HG03460 (cell line): Measurements from ENCODE around the gene BAIAP2.

ENCODE experiments used
- ATAC-seq: cut with Tn5 transposase; IDR thresholded peaks from one replicate; pipeline ENCODE4 v1.9.1; 2021; ENCODE audit not compliant: unreplicated experiment

The BAIAP2 gene

DNA sequence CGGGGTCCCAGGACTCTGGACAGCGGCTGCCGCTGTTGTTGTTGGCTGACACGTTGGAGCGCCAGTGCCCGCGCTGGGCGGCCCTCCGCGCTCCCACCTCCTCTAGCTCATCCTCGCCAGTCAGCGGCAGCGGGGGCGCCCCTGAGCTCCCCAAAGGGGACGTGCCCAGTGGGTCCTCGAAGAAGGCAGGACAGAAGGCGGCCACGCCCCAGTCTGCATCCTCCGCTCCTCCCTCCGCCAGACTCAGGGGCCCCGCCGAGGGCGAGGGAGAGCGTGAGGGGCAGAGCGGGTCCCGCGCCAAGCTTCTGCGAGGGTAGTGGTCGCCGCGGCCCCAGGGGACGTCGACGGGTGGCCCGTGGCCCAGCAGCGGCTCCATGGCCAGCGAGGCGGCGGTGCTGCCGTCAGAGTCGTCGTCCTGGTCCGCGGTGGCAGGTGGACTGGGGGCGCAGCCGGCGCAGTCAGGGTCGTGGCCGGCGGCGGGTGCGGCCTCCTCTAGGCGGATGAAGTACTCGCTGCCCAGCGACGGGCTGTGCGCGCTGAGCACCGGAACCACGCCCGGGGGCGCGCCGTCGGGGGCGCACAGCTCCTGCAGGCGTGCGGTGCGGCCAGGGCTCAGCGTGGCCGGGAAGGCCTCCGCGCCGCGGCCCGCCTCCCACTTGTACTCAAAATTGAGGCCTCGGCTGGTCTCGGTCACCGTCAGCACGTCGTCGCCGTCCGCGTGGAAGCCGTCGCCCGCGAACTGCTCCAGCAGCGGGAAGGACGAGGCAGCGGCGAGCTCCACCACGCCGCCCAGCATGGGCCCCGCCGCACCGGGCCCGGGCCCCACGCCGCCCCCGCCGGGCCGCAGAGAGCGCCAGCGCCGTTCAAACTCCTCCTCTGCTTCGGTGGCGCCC lies 87.1 kb downstream of the BAIAP2 start:
- ATAC-seq, result no peak

DNA sequence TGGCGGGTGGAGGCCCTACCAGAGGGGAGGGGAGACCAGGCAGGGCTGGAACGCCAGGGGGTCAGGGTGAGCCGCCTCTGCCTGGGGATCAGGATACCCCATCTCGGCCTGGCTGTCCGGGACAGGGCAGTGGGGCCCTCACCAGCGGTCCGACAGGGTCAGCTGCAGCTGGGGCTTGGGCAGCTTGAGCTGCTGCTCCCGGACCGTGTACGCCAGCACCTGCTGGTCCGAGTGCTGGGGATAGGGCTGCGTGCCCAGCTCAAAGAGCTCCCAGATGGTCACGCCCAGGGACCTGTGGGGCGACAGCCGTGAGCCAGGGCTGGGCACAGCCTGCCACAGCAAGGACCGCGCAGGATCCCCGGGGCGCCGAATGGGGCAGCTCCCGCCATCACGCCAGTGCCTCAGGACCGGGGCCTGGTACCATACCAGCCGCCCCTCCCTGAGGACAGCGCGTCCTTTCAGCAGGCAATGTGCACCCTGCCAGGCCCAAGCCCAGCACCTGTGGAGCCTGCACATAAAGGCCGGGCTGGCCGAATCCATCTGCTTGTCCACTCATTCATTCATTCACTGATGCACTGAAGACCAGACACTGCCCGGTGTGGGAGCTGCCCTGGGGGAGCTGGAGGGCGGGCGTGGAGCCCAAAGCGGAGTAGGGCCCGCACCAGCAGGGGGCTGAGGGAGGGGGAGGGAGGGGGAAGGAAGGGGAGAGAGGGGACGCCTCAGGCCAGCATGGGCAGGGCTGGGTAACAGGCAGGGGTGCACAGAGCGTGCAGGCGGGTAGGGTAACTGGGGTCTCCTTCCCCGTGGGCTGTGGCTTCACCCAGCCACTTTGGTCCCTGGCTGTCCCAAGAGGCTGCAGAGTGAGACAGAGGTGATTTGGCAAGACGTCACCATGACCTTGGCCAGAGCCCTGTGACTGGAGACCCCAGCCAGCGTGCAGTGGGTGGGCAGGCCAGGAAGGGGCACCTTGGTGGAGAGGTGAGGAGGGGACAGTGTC lies 88.4 kb downstream of the BAIAP2 start:
- ATAC-seq, result no peak

DNA sequence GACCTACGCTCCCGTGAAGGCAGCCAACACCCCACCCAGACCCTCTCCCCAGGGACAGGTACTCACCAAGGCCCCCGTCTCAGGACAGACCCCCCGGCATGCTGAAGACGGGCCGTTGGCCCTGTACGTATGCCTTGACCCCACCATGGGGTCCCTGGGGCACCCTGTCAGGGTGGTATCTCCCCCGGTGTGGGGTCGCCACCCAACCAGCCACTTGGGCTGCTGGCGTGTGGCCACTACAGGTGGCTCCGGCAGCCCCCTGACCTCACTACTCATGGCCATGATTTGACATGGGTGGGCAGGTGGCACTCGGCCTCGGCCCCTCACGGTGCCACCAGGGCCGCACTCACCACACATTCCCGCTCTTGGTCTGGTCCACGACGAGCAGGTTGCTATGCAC lies 89.4 kb downstream of the BAIAP2 start:
- no peak for ATAC-seq

DNA sequence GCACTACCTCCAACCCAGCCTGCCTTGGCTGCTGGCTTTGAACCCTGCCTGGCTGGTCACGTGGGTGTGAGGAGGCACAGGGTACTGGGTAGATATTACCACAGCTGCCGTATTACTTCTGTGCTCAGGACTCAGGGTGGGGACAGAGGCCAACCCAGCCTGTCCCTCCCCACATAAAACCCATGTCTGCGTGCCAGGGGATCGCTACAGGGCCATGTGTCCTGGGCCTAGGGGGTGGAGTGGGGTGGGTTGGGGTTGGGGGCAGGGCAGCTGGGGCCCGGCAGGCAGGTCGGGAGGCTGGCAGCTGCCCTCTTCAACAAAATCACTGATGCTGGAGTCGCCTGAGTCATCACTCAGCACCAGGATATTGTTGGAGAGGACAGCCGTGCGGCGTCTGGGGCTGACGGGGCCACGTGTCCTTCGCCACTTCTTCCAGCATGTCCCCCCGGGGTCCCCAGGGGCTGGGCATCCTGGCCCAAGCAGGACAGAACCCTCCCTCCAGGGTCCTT lies 90.7 kb downstream of the BAIAP2 start:
- ATAC-seq, result no peak

DNA sequence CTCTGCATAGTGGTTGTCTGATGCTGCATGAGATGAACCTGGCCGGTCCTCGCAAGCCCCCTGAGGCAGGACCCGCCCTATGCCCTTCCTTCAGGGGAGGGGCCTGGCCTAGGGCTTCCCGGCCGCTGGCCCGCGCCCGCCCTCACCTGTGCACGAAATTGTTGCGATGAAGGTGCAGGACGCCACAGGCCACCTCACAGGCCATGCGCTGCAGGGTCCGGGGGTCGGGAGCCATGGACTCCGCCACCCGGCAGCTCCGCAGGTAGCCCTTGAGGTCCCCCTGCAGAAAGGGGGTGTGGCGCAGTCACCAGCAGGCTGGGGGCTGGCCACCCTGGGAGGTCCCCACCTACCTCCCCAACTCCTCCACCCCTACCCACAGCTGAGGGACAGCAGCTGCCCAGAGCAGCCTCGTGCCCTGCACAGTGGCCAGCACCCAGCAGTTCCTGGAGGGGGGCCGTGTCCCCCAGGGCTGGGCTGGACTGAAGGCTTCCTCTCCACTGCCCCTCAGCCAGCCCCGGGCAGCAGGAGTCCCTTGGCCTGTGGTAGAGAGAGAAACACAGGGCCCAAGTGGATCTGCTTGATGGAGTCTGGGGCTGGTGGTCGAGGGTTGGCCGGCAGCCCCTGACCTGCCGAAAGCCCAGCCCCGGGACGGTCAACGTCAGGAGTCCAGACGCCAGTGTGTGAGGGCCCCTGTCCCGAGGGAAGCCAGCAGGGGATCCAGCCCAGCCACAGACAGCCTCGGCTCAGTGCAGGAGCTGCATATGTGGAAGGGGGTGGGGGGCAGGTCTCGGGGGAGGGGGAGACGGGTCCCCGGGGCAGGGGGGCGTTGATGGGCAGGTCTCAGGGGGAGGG lies 91.6 kb downstream of the BAIAP2 start:
- ATAC-seq, result no peak

DNA sequence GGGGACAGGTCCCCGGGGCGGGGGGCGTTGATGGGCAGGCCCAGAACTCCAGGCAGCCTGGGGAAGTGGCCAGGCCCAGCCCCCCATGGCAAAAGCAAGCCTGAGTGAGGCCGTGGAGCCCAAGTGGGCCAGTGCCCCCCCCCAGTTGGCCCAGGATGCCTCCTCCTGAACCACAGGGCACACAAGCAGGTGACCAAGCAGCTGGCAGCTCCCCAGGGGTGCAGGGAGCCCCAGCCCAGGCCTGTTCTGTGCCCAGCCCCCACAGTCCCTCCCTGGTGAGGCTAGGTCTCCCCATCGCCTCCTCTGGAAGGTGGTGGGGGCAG lies 92.1 kb downstream of the BAIAP2 start:
- no peak for ATAC-seq

DNA sequence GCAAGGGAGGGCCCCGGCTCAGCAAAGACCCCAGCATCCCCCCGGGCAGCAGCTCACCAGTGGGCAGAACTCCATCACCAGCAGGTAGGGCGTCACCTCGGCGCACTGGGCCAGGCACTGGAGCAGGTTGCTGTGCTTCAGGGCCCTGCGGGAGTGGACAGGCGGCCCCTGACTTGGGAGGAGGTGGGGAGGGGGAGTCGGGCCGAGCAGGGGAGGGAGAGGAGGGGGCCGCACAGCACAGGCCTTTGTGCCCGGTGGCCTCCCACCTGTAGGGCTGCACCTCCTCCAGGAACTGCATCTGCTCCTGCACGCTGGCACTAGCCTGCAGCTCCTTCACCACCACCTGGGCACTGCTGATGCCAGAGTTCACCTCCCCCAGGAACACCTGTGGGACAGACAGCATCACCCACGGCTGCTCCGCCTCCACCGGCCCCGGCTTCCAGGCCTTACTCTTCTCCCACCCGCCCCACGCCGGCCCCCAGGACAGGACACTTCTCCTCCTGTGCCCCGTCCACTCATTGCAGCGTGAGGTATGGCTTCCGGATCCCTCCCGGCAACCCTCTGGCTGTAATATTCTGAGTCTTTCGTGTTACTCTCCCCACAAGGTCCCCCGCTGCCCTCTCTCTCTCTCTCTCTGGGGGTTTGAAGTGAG lies 92.7 kb downstream of the BAIAP2 start:
- no peak for ATAC-seq

DNA sequence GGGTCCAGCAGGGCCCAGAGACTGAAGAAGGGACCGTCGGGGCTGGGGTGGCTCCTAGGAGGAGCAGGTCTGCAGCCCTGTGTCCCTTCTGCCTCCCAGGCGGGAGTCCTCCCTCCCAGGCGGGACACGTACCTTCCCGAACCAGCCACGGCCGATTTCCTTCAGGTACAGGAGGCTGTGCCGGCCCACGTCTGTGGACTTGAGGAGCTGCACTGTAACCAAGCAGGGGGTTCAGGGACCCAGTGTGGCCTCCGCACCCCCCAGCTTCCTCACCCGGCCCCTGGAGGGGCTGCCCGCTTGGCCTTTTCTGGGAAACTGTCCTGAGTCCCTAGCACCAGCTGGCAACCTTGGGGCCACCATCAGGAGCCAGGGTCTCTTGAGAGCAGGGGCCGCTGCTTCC lies 93.4 kb downstream of the BAIAP2 start:
- no peak for ATAC-seq

DNA sequence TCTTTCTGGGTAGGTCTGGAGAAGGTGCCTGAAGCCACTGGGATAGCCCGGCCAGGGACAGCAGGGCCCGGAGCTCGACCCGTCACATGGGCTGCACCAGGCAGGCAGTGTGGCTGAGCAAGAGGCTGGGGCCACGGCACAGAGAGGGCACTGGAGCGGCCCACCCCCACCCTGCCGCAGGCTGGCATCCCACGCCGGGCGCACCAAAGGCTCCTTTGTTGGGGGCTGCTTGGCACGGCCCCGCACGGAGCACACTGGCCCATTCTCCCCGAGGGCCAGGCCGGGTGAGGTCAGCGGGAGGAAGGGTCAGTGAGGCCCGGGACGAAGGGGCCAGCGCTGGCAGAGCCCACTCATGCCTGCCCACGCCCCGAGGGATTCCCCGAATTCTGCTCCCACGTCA lies 93.8 kb downstream of the BAIAP2 start:
- ATAC-seq, result no peak

DNA sequence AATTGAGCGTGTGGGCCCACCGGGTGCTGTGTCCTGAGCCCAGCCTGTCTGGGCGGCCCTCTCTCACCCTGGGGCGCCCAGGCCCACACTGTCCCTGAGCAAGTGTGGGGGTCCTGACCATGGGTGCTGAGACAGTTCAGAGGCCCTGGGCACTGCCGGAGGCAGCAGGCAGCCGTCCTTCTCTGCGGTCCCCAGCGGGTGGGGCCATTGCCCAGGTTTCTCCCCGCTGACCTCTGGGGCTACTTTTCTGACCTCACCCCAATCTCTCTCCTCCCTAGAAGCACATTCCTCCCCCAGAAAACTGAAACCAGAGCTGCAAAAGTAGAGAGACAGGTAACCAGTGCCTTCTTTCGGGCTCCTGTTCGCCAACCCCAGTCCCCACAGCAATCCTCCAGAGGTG lies 94.3 kb downstream of the BAIAP2 start:
- no peak for ATAC-seq

DNA sequence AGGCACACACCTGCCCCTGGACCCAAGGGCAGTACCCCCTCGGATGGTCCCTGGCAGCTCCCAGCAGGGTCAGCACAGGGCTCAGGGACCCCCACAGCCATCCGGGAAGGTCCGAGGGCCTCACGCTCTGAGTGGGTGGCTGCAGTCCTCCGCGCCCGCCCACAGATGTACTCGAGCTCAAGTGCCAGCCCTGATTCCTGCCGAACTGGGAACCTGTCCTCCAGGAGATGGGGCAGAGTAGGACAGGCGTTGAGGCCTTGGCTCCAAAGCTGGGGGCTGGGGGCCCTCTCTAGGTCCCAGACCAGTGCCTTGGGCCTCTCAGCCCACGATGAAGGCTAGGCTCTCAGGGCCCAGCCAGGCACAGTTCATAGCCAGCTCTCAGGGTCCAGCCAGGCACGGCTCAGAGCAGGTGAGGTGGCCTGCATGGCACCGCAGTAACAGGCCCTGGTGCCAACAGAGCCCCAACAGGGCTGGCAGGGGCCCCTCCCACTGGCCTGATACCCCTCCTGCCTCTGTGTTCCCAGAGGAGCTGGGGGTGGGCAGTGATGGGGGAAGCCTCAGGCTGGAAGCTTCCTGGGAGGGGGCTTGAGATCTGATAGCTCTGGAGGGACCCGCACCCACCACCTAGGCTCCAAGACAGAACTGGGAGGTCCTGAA lies 94.9 kb downstream of the BAIAP2 start:
- ATAC-seq, result no peak

DNA sequence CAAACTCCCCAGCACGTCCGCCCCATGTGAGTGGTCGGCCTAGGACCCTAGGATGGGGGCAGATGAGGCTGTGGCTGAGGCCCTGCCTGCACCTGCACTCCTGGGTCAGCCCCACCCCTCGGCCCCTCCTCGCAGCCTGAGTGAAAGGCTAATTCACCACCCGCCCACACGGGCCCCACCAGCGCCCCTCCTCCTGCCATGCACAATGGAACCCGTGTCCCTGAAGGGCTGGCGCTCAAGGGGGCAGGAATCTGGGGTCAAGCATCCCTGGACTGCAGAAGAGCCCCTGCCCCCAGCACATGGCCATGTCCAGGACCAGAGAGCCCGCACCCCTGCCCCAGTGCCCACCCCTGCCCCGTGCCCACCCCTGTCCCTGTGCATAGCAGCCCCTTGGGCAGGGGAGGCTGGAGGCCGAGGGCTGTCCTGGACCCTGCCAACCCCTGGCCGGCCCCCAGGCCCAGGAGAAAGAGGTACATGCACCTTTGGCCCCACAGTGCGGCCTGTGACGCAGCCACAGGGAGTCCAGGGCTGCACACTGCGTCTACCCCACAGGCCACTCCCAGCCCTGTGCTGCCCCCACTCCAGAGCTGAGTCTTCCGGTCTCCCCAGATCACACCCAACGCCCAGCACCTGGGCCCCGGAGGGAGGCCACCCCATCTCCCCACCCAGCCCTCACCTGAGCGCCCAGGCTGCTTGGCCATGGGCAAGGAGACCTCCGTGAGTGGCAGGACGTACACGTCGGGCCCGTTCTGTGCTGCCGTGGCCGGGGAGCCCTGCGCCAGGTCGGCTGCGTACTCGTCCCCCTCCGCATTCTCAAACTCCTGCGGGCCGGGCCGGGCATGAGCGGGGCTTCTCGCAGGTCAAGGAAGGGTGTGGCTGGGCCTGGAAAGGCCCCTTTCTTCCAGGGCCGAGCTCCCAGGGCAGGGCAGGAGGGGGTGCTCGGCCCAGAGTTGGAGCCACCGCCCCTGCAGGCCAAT lies 95.7 kb downstream of the BAIAP2 start:
- ATAC-seq, result no peak

DNA sequence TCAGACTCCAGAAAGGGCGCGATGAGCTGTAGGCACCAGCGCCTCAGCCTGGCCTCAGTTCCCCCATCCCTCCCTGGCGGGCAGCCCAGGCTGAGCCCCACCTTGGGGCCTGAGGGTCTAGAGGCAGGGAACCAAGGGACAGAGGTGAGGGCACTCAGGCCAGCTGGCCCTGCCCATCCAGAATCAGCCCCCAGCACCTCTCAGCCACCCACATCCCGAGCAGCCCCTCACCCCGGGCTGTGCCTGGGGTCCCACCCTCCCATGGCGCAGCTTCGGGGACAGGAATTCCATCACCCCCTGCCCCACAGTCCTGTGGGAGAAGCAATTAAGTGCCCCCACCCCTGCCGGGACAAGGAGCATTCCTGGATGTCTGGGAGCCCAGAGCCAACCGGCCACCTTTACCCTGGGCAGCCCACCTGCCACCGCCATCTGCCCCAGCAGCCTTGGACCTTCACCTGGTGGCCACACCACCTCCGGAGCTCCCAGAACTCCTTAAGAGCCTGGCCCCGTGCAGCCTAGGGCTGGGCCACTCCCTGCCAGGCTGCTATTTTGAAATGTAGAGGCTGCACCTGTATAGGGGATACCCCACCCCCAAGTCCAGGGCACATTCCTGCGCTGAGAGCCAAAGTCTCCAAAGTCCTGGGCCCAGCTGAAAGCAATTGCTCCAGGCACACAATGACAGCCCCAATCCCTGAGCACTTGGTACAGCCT lies 96.7 kb downstream of the BAIAP2 start:
- ATAC-seq, result no peak

DNA sequence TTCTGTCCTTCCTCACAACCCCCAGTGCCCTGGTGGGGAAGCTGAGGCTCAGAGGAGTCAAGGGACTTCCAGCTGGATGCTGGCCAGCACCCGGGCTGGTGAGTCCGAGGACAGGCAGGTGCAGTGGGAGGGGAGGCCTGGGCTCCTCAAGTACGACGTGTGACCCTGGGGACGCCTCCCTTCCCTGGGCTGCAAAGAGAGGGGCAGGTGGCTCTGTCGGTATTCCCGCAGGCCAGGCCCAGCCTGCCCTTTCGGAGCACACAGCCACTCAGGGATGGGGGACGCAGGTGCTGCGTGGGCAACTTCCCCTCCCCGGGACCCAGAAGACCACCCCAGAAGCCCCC lies 97.2 kb downstream of the BAIAP2 start:
- no peak for ATAC-seq

DNA sequence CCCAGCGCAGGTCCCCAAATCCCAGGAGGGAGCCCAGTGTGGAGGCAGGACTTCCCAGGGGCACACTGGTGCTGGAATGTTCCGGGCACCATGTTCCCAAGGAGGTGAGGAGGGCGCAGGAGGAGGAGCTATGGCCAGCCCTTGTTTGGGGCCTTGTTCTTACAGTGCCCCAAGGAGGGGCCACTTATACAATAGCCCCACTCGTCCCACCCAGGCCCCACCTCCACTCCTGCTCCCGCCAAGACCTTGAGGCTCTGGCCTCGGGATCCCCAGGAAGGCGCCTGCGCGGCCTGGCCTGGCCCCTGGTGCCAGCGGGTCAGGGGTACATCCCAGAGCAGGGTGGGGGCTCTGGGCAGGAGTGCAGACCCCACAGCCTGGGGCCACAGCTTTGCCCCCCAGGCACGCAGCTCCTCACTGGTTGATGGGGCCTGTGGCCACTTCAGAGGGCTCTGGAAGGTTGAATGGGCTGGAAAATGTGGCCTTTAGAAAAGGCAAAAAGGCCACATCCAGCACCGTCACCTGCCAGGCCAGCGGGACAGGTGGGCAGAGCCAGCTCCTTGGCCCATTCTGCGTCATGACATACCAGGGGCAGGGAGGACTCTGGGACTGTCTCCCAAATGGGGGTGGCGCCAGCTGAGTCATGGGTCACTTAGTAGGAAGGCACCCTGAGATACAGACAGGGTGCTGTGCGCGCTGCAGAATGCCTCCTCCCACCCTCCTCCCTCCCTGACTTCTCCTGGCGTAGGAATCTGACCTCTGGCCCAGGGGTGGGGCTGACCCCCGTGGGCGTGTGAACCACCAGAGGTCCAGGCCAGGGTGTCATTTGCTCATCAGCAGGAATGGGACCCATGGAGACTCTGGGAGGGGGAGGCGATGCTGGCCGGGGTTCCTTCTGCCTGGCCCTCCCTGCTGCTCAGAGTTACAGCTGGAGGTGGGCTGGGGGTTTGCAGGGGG lies 98.1 kb downstream of the BAIAP2 start:
- no peak for ATAC-seq

DNA sequence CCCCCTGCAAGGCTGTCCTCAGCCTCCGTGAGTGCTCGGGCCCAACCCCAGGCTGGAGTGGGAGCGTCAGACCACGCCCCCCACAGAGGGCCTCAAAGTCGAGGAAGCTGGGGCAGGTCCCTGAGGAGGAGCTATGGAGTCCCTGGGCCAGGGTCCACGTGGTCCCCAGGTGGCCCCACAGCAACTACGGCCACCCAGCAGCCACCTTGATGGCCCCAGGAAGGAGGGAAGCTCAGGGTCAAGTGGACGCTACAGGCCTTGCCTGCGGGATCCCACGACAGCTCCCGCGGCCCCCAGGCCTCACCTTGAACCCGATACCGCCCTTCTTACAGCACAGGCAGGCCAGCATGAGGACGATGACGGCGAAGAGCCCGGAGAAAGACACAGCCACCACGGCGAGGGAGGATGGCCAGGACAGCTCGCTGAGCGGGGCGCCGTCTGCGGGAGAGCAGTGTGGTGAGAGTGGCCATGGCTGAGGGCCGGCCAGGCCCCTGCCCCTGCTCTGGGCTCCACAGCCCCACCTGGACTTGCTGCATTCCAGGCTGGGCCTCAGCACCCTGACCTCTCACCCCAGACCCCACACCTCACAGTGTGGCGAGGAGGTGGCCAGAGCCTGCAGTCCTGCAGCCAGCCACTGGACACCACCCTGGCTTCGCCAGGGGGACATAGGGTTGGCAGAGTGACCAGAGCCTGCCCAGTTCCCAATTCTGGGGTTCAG lies 99.3 kb downstream of the BAIAP2 start:
- ATAC-seq, result no peak
